Peyer's patch (tissue), 4 donors: ENCODE measurements around the gene LTC4S.

Experiments
- CTCF ChIP-seq, 6 experiments: fragments of 450-650 bp in 4 of 6; fragments of 200-600 bp in 2 of 6; sonication (generic) in 1 of 6; IDR thresholded peaks; one replicate each; pipeline ENCODE4 v1.5.1; 2017 to 2019; ENCODE audit warnings: antibody characterized with exemption in 6 of 6, mild to moderate bottlenecking in 3 of 6, moderate library complexity in 1 of 6
- POLR2A ChIP-seq, 2 donors: fragments of 450-650 bp; IDR thresholded peaks; one replicate each; pipeline ENCODE4 v1.5.1; 2017; ENCODE audit warnings: antibody characterized with exemption in 2 of 2, mild to moderate bottlenecking in 2 of 2, moderate library complexity in 2 of 2

- no peak for TF ChIP-seq CTCF (IDR thresholded peaks at IDR 0.05)
- TF ChIP-seq POLR2A (IDR thresholded peaks at IDR 0.05), result no peak
Observed at GRCh38 chr5:179765400-179765799, 28.4 kb upstream of the LTC4S start.
